ENCODE measurements around the gene GRIK5. TPM values are rescaled to one million over a fixed set of nuclear protein-coding genes. Genes with fewer than 3 reads are reported as not detected.

Gene GRIK5
- total RNA-seq, 4 donors from 2014 or later, result 7.0 to 23.4 (median 12.3) TPM

- no peak for ATAC-seq
These were observed 85.0 kb downstream of the GRIK5 start for GRCh38 chr19:41984961-41985360.

GRCh38 chr19:41981724-41982123 lies 88.3 kb downstream of the GRIK5 start:
- H3K4me3 ChIP-seq, result no peak overlapping the region
- no peak for ATAC-seq
- H3K27me3 ChIP-seq, result peaks cover 7% of the 10 kb centered on the region
- TF ChIP-seq CTCF (IDR thresholded peaks at IDR 0.05) (no peak), POLR2A (IDR thresholded peaks at IDR 0.05) (no peak), EP300 (IDR thresholded peaks at IDR 0.05) (no peak), POLR2AphosphoS5 (IDR thresholded peaks at IDR 0.05) (no peak)
- WGBS, 2 donors (ENCODE audit: low coverage in 1 of 2), result no CpG with 5 or more reads among the region's 15 CpGs
- no peaks in the 10 kb centered on the region for H3K4me1 ChIP-seq
- H3K36me3 ChIP-seq, result no peaks in the 10 kb centered on the region
- no peak overlapping the region for H3K27ac ChIP-seq
- no peaks in the 10 kb centered on the region for H3K9me3 ChIP-seq

More at GRCh38 chr19:41984961-41985360, 85.0 kb downstream of the GRIK5 start:
- Histone ChIP-seq H3K4me3 (no peak overlapping the region), H3K36me3 (no peaks in the 10 kb centered on the region), H3K9me3 (no peaks in the 10 kb centered on the region), H3K27me3 (no peaks in the 10 kb centered on the region), H3K27ac (no peak overlapping the region), H3K4me1 (no peaks in the 10 kb centered on the region)
- WGBS, 2 donors (ENCODE audit: low coverage in 1 of 2), result 88 to 89% methylated on average over 5 to 8 of the region's 17 CpGs
- TF ChIP-seq CTCF (IDR thresholded peaks at IDR 0.05) (no peak), EP300 (IDR thresholded peaks at IDR 0.05) (no peak), POLR2AphosphoS5 (IDR thresholded peaks at IDR 0.05) (no peak), POLR2A (IDR thresholded peaks at IDR 0.05) (no peak)

- no peak for TF ChIP-seq POLR2A (IDR thresholded peaks at IDR 0.05)
- no peak for TF ChIP-seq POLR2AphosphoS5 (IDR thresholded peaks at IDR 0.05)
- no peak for TF ChIP-seq EP300 (IDR thresholded peaks at IDR 0.05)
- no peak for TF ChIP-seq CTCF (IDR thresholded peaks at IDR 0.05)
- 74% methylated on average over 3 of the region's 17 CpGs; no CpG with 5 or more reads in 1 of the 2 donors for WGBS, 2 donors (ENCODE audit: low coverage in 1 of 2)
- H3K4me1 ChIP-seq, result no peaks in the 10 kb centered on the region
- no peaks in the 10 kb centered on the region for H3K9me3 ChIP-seq
- H3K27ac ChIP-seq, result no peak overlapping the region
- no peak for ATAC-seq
- H3K36me3 ChIP-seq, result no peaks in the 10 kb centered on the region
- H3K4me3 ChIP-seq, result no peak overlapping the region
- peaks cover 22% of the 10 kb centered on the region for H3K27me3 ChIP-seq
These were observed 91.5 kb downstream of the GRIK5 start for GRCh38 chr19:41978470-41978869.

- 88 to 94% methylated on average over 3 to 10 of the region's 22 CpGs for WGBS, 2 donors (ENCODE audit: low coverage in 1 of 2)
- ATAC-seq, result no peak
- TF ChIP-seq POLR2AphosphoS5 (IDR thresholded peaks at IDR 0.05), result no peak
- TF ChIP-seq POLR2A (IDR thresholded peaks at IDR 0.05), result no peak
- TF ChIP-seq CTCF (IDR thresholded peaks at IDR 0.05), result no peak
- TF ChIP-seq EP300 (IDR thresholded peaks at IDR 0.05), result no peak
- no peaks in the 10 kb centered on the region for H3K9me3 ChIP-seq
- H3K36me3 ChIP-seq, result no peaks in the 10 kb centered on the region
- H3K27me3 ChIP-seq, result peaks cover 22% of the 10 kb centered on the region
- no peak overlapping the region for H3K27ac ChIP-seq
- no peaks in the 10 kb centered on the region for H3K4me1 ChIP-seq
- H3K4me3 ChIP-seq, result no peak overlapping the region
These were observed 92.1 kb downstream of the GRIK5 start for GRCh38 chr19:41977916-41978315.

- no peak for ATAC-seq
- Histone ChIP-seq H3K9me3 (no peaks in the 10 kb centered on the region), H3K4me3 (no peak overlapping the region), H3K36me3 (no peaks in the 10 kb centered on the region), H3K27me3 (peaks cover 38% of the 10 kb centered on the region), H3K4me1 (no peaks in the 10 kb centered on the region), H3K27ac (no peak overlapping the region)
- WGBS, 2 donors (ENCODE audit: low coverage in 1 of 2), result 78% methylated on average over 8 of the region's 8 CpGs
- TF ChIP-seq EP300 (IDR thresholded peaks at IDR 0.05) (no peak), CTCF (IDR thresholded peaks at IDR 0.05) (no peak), POLR2AphosphoS5 (IDR thresholded peaks at IDR 0.05) (no peak), POLR2A (IDR thresholded peaks at IDR 0.05) (no peak)
These were observed 95.4 kb downstream of the GRIK5 start for GRCh38 chr19:41974652-41975051.

All from gastroesophageal sphincter (tissue), 4 donors.